GM10248 (cell line): ENCODE data around the gene LRRN4CL.

Source experiments
- CTCF ChIA-PET: fragments of 300-600 bp; sonication (Branson Sonifier 250); formaldehyde crosslinking; extraction: SDS; loops from one replicate; lab custom pipeline; 2021; ENCODE audit warnings: antibody characterized with exemption; lab: Yijun Ruan, JAX
- POLR2A ChIA-PET: fragments of 350-650 bp; sonication (Branson Sonifier 250); formaldehyde crosslinking; extraction: SDS; loops from one replicate; lab custom pipeline; 2020; ENCODE audit warnings: antibody characterized with exemption; lab: Yijun Ruan, JAX
- DNase-seq: peaks from one replicate; pipeline ENCODE4 v3.0.0; 2012; ENCODE audit errors: extremely low spot score
- CTCF ChIP-seq: IDR thresholded peaks from 2 replicates; pipeline ENCODE4 v1.5.1; 2012; ENCODE audit warnings: mild to moderate bottlenecking, low read depth; ENCODE audit errors: extremely low read depth, missing control alignments, control extremely low read depth

Gene LRRN4CL

DNA sequence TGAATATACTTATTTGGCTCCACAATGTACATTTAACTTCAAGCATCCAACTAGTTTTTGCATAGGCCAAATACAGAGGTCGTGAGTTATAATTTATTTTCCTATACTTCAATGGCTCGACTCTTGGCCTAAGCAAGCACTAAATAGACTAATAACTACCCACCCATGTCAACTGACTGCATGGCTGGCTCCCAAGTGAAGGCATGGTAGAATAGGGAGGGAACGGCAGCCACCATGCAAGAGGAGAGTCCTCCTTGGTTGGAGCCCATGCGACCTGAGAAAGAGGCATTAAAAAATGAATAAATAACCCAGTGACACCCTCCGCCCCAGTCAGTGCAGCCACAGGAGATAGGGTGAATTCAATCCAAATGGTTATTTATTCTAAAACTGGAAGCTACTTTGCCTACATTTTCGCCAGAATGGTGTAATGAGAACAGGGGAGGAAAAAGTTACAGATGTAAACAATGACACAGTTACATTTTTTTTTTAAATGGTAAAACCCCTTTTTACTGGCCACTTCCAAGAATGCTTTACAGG, 23.0 kb upstream of the LRRN4CL start:
- TF ChIP-seq CTCF = no peak
- ChIA-PET POLR2A (no interaction called here), CTCF (interaction anchor here (1.0 to 2.8 kb wide), 2 partner anchors 11 to 18 kb away, joined by 3 to 10 read pairs; no protein-coding TSS in a partner anchor)
- DNase-seq = no peak

DNA sequence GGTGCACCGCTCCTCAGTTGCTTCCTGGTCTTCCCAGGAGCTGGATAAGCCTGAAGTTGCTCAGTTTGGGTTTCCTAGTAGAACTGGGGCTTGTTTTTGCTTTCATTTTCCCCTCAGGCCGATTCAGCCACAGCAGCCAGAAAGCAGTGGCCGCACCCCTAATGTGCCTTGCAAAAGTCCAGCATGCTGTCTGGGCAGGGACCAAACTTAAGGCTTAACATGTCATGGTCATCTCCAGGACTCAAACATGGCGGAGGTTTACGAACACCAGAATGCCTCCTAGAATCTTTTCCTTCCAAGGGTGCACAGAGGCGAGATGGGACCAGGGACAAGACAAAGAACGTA, 20.6 kb upstream of the LRRN4CL start:
- POLR2A ChIA-PET = interaction anchor here (1.0 to 4.3 kb wide), 6 partner anchors 17 to 131 kb away, joined by 3 to 18 read pairs (median 6); partner anchors contain the start of genes C11orf98, CSKMT, HNRNPUL2 and TMEM179B
- no peak for DNase-seq
- no peak for TF ChIP-seq CTCF
- CTCF ChIA-PET = interaction anchor here (1.0 to 9.1 kb wide), 8 partner anchors 16 to 152 kb away, joined by 3 to 79 read pairs (median 5); partner anchors contain the start of genes HNRNPUL2 and LRRN4CL

GRCh38 chr11:62709247-62710000, 20.1 kb upstream of the LRRN4CL start:
- CTCF ChIA-PET = interaction anchor here (1.0 to 9.1 kb wide), 11 partner anchors 15 to 153 kb away, joined by 3 to 79 read pairs (median 5); partner anchors contain the start of genes C11orf98, CSKMT, HNRNPUL2 and LRRN4CL
- DNase-seq = peak; percentile 93
- POLR2A ChIA-PET = interaction anchor here (0.6 to 4.3 kb wide), 10 partner anchors 18 to 146 kb away, joined by 3 to 18 read pairs (median 5); partner anchors contain the start of genes C11orf98, CSKMT, HNRNPUL2 and TMEM179B
- peak; percentile 9 for TF ChIP-seq CTCF

DNA sequence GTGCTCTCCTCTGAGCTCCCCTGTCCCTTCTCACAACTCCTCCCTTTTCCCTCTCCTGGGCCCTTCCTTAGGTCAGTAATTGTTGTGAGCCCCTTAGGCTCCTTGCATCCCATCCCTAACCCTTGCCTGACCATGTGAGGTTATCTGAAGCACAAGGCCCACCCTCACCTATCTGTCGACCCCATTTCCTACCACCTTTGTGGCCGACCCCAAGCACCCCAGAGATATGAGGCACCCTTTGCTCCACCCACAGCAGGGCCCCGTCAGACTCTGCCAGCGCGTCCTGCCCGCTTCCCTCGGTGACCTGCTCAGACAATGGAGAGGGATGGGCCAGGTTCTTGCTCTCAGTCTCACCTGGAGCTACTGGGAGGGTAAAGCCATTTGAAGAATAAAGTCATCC, 19.5 kb upstream of the LRRN4CL start:
- DNase-seq = no peak
- ChIA-PET POLR2A (interaction anchor here (0.6 to 4.3 kb wide), 11 partner anchors 19 to 147 kb away, joined by 3 to 18 read pairs (median 5); partner anchors contain the start of genes C11orf98, CSKMT, HNRNPUL2 and MTA2), CTCF (interaction anchor here (1.0 to 9.1 kb wide), 10 partner anchors 15 to 153 kb away, joined by 3 to 79 read pairs (median 4); partner anchors contain the start of genes C11orf98, CSKMT, HNRNPUL2 and LRRN4CL)
- TF ChIP-seq CTCF = no peak

- no peak for TF ChIP-seq CTCF
- POLR2A ChIA-PET = interaction anchor here (0.6 to 4.3 kb wide), 8 partner anchors 19 to 147 kb away, joined by 3 to 18 read pairs (median 6); partner anchors contain the start of genes C11orf98, CSKMT, HNRNPUL2 and MTA2
- CTCF ChIA-PET = interaction anchor here (1.0 to 9.1 kb wide), 9 partner anchors 14 to 166 kb away, joined by 3 to 79 read pairs (median 5); partner anchors contain the start of genes C11orf98, CSKMT, LRRN4CL and TUT1
Measured at GRCh38 chr11:62708392-62708791, 19.1 kb upstream of the LRRN4CL start.

More at GRCh38 chr11:62708392-62708791, 19.1 kb upstream of the LRRN4CL start:
- no peak for DNase-seq
